Breast epithelium (tissue), 4 donors: ENCODE measurements around the gene RPS6KA3. TPM values are rescaled to one million over a fixed set of nuclear protein-coding genes. Genes with fewer than 3 reads are reported as not detected.

Source experiments
- DNase-seq, 2 donors: peaks; one replicate each; pipeline ENCODE4 v3.0.0-alpha.2; 2019; ENCODE audit warnings: low spot score in 2 of 2
- H3K27ac ChIP-seq, 2 donors: fragments of 200-600 bp; sonication (generic) in 1 of 2; one replicate each; pipeline ENCODE4 v1.5.1; 2016 to 2019; ENCODE audit warnings: mild to moderate bottlenecking in 1 of 2
- H3K27me3 ChIP-seq, 2 donors: fragments of 200-600 bp; sonication (generic) in 1 of 2; one replicate each; pipeline versions ENCODE4 v1.5.1 to v1.6.0; 2017 to 2019; ENCODE audit warnings: control low read depth in 1 of 2, mild to moderate bottlenecking in 1 of 2
- H3K36me3 ChIP-seq: fragments of 200-600 bp; one replicate; pipeline ENCODE4 v1.5.1; 2019
- H3K4me1 ChIP-seq, 2 donors: fragments of 200-600 bp; sonication (generic); one replicate each; pipeline ENCODE4 v1.5.1; 2016 to 2019; ENCODE audit warnings: control low read depth in 1 of 2
- H3K4me3 ChIP-seq, 3 donors: fragments of 200-600 bp; sonication (generic); 1 replicate in 2 of 3; 2 replicates in 1 of 3; pipeline ENCODE4 v1.5.1; 2016 to 2019; ENCODE audit warnings: mild to moderate bottlenecking in 3 of 3, moderate library complexity in 2 of 3
- H3K9me3 ChIP-seq, 2 donors: fragments of 200-600 bp; sonication (generic) in 1 of 2; one replicate each; pipeline ENCODE4 v1.5.1; 2016 to 2019; ENCODE audit warnings: control low read depth in 1 of 2
- POLR2A ChIP-seq: fragments of 450-650 bp; IDR thresholded peaks from one replicate; pipeline ENCODE4 v1.6.1; 2016; ENCODE audit warnings: antibody characterized with exemption, mild to moderate bottlenecking, moderate library complexity
- POLR2AphosphoS5 ChIP-seq, 3 donors: sonication (generic); formaldehyde crosslinking; IDR thresholded peaks; one replicate each; pipeline ENCODE4 v1.6.1; 2017; ENCODE audit warnings: antibody characterized with exemption in 3 of 3
- intact Hi-C: fragments of 100-400 bp; cut with DNase I; formaldehyde crosslinking; loops from one replicate; pipeline ENCODE4 v1.15.1; 2023; ENCODE audit warnings: low total_unique reads
- total RNA-seq, 3 donors: library from RNA; depleted of rRNA; stranded (reverse); fragments of >200 nt; gene quantifications; one replicate each; pipeline ENCODE4 v1.1.0, GENCODE V29; 2016
- TF ChIP-seq, protein P1 (sequence below), 3 donors: fragments of 450-650 bp; IDR thresholded peaks; one replicate each; pipeline ENCODE4 v1.5.1; 2016 to 2017; ENCODE audit warnings: antibody characterized with exemption in 3 of 3, mild to moderate bottlenecking in 3 of 3, moderate library complexity in 3 of 3

RPS6KA3 gene
- total RNA-seq, 3 donors from 2014 or later, result 35.7 to 41.0 (median 37.0) TPM

DNA sequence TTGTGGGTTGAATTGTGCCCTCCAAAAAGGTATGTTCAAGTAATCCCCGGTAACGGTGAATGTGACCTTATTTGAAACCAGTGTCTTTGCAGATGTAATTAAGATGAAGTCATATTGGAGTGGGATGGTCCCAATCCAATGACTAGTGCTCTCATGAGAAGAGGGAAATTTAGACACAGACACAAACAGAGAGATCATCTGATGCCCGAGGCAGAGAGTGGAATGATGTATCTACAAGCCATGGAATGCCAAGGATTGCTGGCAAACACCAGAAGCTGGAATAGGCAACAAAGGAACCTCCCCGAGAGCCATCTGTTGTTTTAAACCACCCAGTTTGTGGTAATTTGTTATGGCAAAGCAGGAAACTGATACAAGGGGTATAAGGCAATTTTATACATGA lies 35.1 kb downstream of the RPS6KA3 start:
- H3K9me3 ChIP-seq, result peaks cover 0 to 14% of the 10 kb centered on the region in 2 donors

DNA sequence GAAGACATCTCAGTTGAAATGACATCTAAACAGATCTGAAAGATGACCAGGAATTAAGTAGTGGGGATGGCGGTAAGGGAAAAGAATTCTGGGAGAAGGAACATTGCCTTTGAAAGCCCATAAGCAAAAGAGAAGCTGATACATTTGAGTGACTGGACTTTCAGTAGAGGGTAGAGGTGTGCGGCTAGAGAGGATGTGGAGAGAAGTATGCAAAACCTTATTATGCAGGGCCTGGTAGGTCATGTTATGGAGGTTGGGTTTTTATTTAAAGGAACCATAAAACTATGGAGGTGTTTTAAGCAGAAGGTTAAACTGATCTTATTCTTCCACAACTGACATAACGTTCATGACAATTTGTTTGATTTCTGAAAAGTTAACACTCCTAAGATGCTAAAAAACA lies 36.3 kb downstream of the RPS6KA3 start:
- H3K36me3 ChIP-seq, result no peaks in the 10 kb centered on the region
- H3K4me1 ChIP-seq, result no peaks in the 10 kb centered on the region
- peaks cover 0 to 3% of the 10 kb centered on the region in 2 donors for H3K9me3 ChIP-seq
- DNase-seq, result no peak
- H3K27ac ChIP-seq, result no peak overlapping the region
- H3K27me3 ChIP-seq, result peaks cover 0 to 17% of the 10 kb centered on the region in 2 donors
- intact Hi-C loops, result no loop called here
- TF ChIP-seq POLR2A (no peak), POLR2AphosphoS5 (IDR thresholded peaks at IDR 0.05) (no peak)
- TF ChIP-seq, protein P1, sequence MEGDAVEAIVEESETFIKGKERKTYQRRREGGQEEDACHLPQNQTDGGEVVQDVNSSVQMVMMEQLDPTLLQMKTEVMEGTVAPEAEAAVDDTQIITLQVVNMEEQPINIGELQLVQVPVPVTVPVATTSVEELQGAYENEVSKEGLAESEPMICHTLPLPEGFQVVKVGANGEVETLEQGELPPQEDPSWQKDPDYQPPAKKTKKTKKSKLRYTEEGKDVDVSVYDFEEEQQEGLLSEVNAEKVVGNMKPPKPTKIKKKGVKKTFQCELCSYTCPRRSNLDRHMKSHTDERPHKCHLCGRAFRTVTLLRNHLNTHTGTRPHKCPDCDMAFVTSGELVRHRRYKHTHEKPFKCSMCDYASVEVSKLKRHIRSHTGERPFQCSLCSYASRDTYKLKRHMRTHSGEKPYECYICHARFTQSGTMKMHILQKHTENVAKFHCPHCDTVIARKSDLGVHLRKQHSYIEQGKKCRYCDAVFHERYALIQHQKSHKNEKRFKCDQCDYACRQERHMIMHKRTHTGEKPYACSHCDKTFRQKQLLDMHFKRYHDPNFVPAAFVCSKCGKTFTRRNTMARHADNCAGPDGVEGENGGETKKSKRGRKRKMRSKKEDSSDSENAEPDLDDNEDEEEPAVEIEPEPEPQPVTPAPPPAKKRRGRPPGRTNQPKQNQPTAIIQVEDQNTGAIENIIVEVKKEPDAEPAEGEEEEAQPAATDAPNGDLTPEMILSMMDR (IDR thresholded peaks at IDR 0.05), result no peak
- H3K4me3 ChIP-seq, result no peak overlapping the region

More for the DNA sequence above, 35.1 kb downstream of the RPS6KA3 start:
- intact Hi-C loops, result no loop called here
- Histone ChIP-seq H3K27me3 (peaks cover 0 to 17% of the 10 kb centered on the region in 2 donors), H3K4me1 (no peaks in the 10 kb centered on the region), H3K4me3 (no peak overlapping the region), H3K27ac (no peak overlapping the region), H3K36me3 (no peaks in the 10 kb centered on the region)
- TF ChIP-seq POLR2AphosphoS5 (IDR thresholded peaks at IDR 0.05) (no peak), POLR2A (no peak)
- TF ChIP-seq, protein P1 (IDR thresholded peaks at IDR 0.05), result no peak
- no peak for DNase-seq

DNA sequence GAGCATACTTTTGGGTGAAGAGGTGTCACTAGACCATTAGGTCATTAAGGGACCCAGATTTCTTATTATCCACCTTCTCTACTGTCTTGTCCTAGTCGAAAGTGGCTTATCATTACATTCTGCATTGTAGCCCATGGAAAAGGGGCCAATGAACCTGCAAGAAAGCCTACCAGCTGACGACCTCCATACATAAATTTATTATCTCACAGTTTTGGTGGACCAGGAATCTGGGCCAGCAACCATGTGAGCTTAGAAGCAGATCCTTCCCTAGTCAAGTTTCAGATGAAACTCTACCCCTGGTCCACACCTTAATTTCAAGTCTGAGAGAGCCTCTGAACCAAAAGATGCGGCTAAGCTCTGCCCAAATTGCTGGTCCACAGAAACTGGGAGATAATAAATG lies 37.6 kb downstream of the RPS6KA3 start:
- no peaks in the 10 kb centered on the region for H3K36me3 ChIP-seq
- intact Hi-C loops, result no loop called here
- no peaks in the 10 kb centered on the region for H3K9me3 ChIP-seq
- H3K4me3 ChIP-seq, result no peak overlapping the region
- no peak overlapping the region for H3K27ac ChIP-seq
- TF ChIP-seq POLR2AphosphoS5 (IDR thresholded peaks at IDR 0.05) (no peak), POLR2A (no peak)
- TF ChIP-seq, protein P1 (IDR thresholded peaks at IDR 0.05), result no peak
- H3K4me1 ChIP-seq, result no peaks in the 10 kb centered on the region
- H3K27me3 ChIP-seq, result peaks cover 0 to 17% of the 10 kb centered on the region in 2 donors
- DNase-seq, result no peak

DNA sequence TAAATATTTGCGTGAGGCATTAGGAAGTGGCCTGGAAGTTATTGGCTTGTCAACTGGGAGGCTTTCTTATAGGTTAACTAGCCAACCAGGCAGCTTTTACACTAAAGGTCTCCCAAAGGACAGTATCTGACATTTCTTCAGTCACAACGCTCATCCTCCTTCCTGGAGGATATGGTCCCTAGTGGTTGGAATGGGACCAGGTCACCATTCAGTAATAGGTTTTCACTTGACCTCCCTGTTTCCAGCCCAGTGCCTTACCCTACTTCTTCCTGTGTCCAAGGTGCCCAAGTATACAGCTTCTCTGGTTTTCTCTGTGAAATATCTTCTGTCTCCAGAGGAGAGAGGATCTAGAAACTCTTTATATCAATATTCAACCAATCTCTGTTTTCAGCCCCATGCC lies 38.5 kb downstream of the RPS6KA3 start:
- intact Hi-C loops, result no loop called here
- H3K4me1 ChIP-seq, result no peaks in the 10 kb centered on the region
- no peak overlapping the region for H3K4me3 ChIP-seq
- peaks cover 0 to 17% of the 10 kb centered on the region in 2 donors for H3K27me3 ChIP-seq
- H3K36me3 ChIP-seq, result no peaks in the 10 kb centered on the region
- H3K9me3 ChIP-seq, result no peaks in the 10 kb centered on the region
- DNase-seq, result no peak
- TF ChIP-seq POLR2AphosphoS5 (IDR thresholded peaks at IDR 0.05) (no peak), POLR2A (no peak)
- TF ChIP-seq, protein P1 (IDR thresholded peaks at IDR 0.05), result no peak
- no peak overlapping the region for H3K27ac ChIP-seq

DNA sequence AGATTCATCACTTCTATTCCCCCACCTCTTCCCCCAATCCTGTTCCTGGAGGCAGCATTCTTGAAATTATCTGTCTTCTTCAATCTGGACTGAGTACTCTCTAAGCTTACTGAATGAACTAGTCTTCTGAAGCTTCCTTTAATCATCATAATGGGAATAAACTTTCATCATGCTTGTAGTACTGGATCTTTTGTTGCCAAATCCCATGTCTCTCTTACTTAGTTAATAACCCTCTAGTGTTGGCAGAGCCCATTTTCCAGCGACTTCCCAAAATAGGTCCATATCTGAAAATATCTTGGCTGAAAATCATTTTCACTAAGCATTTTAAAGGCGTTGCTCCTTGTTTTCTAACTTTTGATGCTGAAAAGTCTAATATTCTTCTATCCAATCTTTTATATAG lies 39.6 kb downstream of the RPS6KA3 start:
- Histone ChIP-seq H3K36me3 (no peaks in the 10 kb centered on the region), H3K9me3 (no peaks in the 10 kb centered on the region), H3K4me1 (no peaks in the 10 kb centered on the region), H3K27ac (no peak overlapping the region), H3K4me3 (no peak overlapping the region), H3K27me3 (peaks cover 0 to 17% of the 10 kb centered on the region in 2 donors)
- intact Hi-C loops, result no loop called here
- TF ChIP-seq POLR2AphosphoS5 (IDR thresholded peaks at IDR 0.05) (no peak), POLR2A (no peak)
- TF ChIP-seq, protein P1 (IDR thresholded peaks at IDR 0.05), result no peak
- DNase-seq, result no peak
